Retinal pigment epithelial cell (primary cell): Measurements from ENCODE around the gene MOXD1.

Source experiments
- DNase-seq: peaks from one replicate; pipeline ENCODE4 v3.0.0-alpha.2; 2010; ENCODE audit warnings: low read depth
- H3K4me3 ChIP-seq: 2 replicates; pipeline ENCODE4 v1.5.1; 2011; ENCODE audit warnings: mild to moderate bottlenecking, low read length, control low read depth, moderate library complexity
- TF ChIP-seq, protein P1 (sequence below): conservative IDR thresholded peaks from 2 replicates; pipeline ENCODE4 v1.5.1; 2011; ENCODE audit warnings: low read depth, low read length, control low read depth, inconsistent platforms

MOXD1 gene

GRCh38 chr6:132412656-132413498 lies 11.6 kb upstream of the MOXD1 start:
- TF ChIP-seq, protein P1, sequence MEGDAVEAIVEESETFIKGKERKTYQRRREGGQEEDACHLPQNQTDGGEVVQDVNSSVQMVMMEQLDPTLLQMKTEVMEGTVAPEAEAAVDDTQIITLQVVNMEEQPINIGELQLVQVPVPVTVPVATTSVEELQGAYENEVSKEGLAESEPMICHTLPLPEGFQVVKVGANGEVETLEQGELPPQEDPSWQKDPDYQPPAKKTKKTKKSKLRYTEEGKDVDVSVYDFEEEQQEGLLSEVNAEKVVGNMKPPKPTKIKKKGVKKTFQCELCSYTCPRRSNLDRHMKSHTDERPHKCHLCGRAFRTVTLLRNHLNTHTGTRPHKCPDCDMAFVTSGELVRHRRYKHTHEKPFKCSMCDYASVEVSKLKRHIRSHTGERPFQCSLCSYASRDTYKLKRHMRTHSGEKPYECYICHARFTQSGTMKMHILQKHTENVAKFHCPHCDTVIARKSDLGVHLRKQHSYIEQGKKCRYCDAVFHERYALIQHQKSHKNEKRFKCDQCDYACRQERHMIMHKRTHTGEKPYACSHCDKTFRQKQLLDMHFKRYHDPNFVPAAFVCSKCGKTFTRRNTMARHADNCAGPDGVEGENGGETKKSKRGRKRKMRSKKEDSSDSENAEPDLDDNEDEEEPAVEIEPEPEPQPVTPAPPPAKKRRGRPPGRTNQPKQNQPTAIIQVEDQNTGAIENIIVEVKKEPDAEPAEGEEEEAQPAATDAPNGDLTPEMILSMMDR, result no peak
- no peak overlapping the region for H3K4me3 ChIP-seq
- no peak for DNase-seq

GRCh38 chr6:132411296-132411695 lies 10.0 kb upstream of the MOXD1 start:
- TF ChIP-seq, protein P1, result no peak
- H3K4me3 ChIP-seq, result no peak overlapping the region
- no peak for DNase-seq

- H3K4me3 ChIP-seq, result no peak overlapping the region
- TF ChIP-seq, protein P1, result no peak
- no peak for DNase-seq
These were observed 9.6 kb upstream of the MOXD1 start for GRCh38 chr6:132410830-132411229.

GRCh38 chr6:132405143-132405915 lies 4.1 kb upstream of the MOXD1 start:
- no peak for DNase-seq
- H3K4me3 ChIP-seq, result no peak overlapping the region
- TF ChIP-seq, protein P1, result no peak

DNA sequence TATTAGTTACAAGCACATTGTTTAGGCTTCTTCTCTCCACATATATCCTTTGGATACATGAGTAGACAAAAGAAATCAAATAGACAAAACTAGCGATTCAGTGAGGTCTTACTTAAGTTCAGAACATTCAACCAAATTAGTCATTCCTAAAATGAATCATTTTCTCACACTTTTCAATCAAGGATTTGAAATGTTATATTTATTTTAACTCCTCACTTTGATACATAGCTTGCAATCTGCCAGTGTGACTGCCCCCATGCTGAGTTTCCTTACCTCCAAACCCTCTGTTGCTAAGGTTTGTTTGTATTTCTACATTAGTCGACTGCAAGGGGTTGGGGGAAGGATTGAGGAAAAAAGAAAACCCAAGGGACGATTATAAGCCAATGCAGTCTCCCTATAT lies 3.5 kb upstream of the MOXD1 start:
- TF ChIP-seq, protein P1, result no peak
- no peak for DNase-seq
- H3K4me3 ChIP-seq, result no peak overlapping the region

DNA sequence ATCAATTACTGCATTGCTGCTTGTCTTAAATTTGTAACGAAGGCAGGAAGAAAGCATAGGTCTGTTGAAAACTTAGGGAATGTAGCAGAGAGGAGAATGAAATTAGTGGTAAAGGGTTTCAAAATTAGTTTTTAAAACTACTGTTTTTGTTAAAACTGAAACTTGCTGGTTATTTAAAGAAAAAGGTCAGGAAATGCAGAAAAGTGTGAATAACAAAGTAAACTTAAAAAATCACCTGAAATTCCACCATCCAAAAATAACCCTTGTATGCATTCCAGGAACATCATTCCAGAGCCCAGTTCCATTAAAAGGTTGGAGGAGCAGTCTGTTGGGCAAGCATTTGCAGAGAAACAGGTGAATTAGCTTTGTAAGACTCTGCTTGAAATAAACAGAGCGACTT lies 3.1 kb upstream of the MOXD1 start:
- DNase-seq, result no peak
- TF ChIP-seq, protein P1, result no peak
- no peak overlapping the region for H3K4me3 ChIP-seq
